ENCODE results near the gene GHR.
A peak's percentile ranks its signal among the peaks of the same experiment; 100 is the strongest.
"Not testable (repeated sequence)": the region's sequence is repeated elsewhere in the genome, so short reads cannot be mapped to it uniquely, and the experiment has no call there.

Gene GHR

DNA sequence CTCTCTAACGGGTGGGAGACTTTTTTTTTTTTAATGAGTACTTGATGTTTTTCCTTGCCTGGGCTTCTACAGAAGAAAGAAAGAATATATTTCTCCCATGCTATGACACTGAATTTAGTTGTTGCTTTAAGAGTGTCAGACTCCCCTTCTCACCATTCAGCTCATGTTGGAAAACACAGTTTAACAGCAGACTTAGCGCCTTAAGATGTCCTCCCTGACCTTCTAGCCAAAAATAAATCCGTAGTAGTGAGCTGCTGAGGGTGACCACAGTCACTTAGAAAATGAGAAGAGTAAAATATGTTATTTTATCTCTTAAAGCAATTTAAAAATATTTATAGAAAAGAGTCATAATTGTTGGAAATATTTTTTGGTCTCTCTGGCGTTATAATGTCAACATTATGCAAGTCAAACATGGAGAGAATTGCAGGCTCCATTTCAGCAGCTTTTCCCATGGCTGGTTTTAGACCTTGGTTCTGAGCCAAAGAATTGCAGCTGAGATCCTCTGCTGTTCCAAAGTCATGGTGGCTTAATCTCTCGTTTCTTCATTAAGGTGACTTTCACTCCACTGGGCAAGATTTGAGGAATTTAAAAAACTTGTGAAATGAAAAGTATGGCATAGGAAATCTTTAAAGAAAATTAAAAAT is 143.5 kb downstream of the GHR start:
- no peak for FAIRE-seq
- no peak for DNase-seq (ENCODE audit: low spot score)

- FAIRE-seq (no peak), DNase-seq (ENCODE audit: low spot score) (no peak)
Measured at GRCh38 chr5:42569325-42569724, 146.1 kb downstream of the GHR start.

DNA sequence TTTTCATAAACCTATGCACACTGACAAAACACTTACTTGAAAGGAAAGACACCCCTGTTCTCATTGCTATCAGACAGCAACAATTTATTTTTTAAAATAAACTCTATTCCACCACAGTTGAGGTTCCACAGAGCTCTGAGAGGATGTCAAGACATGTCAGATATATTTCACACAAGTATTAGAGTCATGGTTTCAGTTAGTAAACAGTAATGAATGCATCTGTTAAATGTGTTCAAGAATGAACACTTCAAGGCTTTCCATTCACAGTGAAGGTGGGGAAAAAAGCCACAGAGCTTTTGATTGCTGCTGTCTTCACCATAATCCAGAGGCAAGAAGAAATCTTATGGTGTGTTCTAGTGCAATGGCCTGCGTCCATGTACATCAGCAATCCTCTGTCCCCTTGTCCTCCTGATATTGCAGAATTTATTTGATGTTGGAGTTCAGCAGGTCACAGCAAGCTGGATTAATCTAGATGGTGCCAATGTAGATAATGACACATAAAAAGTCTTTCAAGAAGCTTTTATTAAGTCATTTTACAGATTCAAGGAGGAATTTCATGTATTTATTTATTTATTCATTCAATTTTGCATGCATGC is 146.8 kb downstream of the GHR start:
- DNase-seq (ENCODE audit: low spot score) (no peak), FAIRE-seq (no peak)

- FAIRE-seq (no peak), DNase-seq (ENCODE audit: low spot score) (no peak)
Measured at GRCh38 chr5:42570966-42571960, 148.0 kb downstream of the GHR start.

DNA sequence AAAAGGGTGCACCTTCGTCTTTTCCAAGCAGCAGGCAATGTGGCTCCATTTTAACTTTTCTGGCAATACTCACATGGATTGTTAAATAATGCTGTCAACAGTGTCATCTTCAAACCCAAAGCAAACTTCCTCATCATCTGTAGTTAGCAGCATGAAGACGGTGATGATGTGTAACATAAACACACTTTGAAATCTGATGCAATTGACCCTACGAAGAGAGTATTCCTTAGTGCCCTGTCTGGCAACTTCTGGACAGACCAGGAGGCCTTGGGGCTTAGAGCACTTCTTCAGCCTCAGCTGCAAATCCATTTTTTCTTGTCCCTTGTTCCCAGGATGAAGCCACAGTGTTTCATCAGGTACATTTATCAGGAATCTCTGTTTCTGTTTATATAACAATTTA is 149.1 kb downstream of the GHR start:
- DNase-seq (ENCODE audit: low spot score) = no peak
- FAIRE-seq = no peak

GRCh38 chr5:42573386-42573785 is 150.1 kb downstream of the GHR start:
- DNase-seq (ENCODE audit: low spot score) = no peak
- no peak for FAIRE-seq

DNA sequence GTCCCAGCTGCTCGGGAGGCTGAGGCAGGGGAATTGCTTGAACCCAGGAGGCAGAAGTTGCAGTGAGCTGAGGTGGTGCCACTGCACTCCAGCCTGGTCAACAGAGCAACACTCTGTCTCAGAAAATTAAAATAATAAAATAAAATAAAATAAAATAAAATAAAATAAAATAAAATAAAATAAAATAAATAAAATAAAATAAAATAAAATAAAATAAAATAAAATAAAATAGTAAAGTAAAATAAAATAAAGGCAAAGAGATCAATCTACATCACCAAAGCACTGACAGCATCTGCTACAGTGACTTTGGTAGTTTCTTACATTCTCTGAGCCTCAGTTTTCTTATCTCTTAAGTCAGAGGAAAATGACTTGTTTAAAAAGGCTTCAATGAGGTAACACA is 152.7 kb downstream of the GHR start:
- DNase-seq (ENCODE audit: low spot score) = not testable (repeated sequence)
- peak; percentile 71 for FAIRE-seq

- DNase-seq (ENCODE audit: low spot score); FAIRE-seq: not testable (repeated sequence)
Measured at GRCh38 chr5:42578901-42579300, 155.7 kb downstream of the GHR start.

DNA sequence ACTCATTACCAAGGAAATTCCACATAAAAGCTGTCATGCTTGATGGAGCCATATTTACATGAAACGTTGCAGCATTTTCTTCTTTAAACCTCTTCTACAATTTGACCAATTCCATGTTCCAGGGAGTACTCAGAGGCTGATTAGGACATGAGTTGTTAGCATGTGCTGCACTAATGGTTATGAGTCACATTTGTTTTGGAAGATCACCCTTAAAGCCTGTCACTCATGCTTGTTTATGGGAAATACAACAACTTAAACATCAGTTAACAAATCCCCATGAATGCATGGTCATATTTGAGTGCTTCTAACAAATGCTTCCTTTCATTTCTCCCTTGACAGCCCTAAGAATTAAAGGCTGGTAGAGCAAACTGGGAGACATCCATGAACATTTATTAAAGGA is 156.1 kb downstream of the GHR start:
- FAIRE-seq = no peak
- DNase-seq (ENCODE audit: low spot score) = no peak

DNA sequence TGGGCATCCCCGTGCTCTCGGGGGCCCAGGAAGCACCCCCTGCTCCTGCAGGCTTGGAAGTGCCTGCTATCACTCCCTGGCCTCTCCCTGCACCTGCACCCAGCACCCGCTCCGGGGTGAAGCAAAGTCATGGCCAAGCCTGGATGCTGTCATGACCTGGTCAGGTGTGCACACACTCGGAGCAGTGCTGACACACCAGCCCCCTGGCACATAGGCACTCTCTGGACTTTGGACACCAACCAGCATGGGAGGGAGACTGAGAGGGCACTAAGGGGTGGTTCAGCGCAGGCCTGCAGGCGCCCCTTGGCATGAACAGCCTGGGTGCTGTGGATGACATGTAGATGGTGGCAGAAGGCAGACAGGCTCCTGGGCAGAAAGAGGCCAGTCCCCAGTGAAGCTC is 158.6 kb downstream of the GHR start:
- no peak for DNase-seq (ENCODE audit: low spot score)
- FAIRE-seq = no peak

GRCh38 chr5:42582723-42583122 is 159.5 kb downstream of the GHR start:
- DNase-seq (ENCODE audit: low spot score) (no peak), FAIRE-seq (no peak)

DNA sequence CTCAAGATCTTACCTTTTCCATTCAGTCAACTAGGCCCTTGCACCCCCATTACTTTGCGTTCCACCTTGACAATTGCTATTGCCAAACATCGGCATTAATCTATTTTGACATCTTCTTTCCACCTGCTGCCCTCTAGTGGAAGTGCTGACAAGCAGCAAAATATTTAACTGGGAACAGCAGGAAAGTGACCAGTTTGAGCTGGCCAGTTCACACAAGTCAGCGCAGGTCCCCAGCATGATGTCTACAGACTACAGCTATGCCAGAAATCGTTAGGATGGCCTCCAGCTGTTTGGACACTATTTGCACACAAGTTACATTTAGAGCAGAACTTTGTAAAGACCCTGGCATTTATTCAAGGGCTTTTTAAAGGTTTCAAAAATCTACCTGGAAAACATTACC is 160.1 kb downstream of the GHR start:
- FAIRE-seq (peak; percentile 18), DNase-seq (ENCODE audit: low spot score) (peak; percentile 48)

- DNase-seq (ENCODE audit: low spot score) (no peak), FAIRE-seq (no peak)
Measured at GRCh38 chr5:42586625-42587024, 163.4 kb downstream of the GHR start.

DNA sequence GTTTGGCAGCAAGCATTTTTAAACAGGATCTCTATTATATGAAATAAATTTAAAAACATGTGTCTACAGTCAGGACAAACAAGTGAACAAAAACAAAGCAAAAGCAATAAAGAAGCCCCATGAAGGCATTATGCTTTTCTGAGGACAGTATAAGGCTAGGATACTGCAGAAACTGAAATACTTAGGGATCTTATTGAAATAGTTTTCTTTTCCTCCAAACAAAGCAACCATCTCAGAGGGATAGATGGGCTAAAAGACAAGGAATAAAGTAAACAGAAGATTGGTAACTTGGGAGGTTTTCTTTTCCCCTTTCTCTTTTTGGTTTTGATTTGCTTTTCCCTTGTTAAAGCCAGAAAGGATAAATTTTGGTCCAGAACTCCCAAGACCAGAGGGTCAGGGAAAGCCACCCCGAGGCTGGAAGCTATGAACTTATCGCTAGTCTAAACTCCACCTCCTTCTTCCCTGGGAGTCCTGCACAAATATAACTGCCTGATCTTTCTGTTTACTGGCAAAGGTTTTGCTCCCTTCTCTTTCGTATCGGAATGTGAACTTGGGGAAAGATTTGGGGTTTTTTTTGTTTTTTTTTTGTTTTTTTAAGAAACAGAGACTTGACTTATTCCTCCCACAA is 164.0 kb downstream of the GHR start:
- FAIRE-seq = no peak
- no peak for DNase-seq (ENCODE audit: low spot score)

DNA sequence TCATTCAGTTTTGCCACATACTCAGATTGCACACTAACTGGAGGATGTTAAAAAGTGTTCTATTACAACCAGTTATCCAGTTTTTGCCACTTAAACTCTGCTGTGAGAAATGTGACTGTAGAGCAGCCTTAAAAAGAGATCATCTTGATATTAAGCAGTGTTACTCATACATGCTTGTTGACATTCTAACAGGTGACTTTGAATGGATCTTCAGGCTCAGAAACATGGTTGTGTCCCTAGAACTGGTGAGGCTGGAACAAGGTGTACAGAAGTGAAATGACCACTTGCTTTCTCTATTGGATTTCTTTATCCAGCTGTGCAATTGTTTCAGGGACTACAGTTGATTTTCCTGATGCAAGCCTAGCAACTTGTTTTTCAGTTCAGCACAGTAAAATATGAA is 167.3 kb downstream of the GHR start:
- no peak for DNase-seq (ENCODE audit: low spot score)
- no peak for FAIRE-seq

DNA sequence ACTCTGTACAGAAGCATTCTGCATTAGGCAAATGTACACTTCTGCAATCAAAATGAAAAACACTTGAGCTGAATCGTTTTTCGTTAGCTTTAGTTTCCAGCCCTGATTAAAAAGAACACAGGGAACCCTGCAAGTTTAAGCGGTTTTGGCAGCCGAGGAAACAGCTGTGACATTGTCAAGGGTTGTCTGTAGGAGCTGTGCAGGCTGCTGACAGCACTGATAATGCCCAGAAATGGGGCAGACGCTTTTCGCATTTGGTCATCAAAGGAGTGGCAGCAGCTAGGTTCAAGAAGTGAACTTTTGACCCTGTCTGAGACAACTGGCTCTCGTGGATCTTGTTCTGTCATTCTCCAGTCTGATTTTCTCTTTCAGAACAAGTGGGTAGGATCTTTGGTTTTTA is 167.8 kb downstream of the GHR start:
- DNase-seq (ENCODE audit: low spot score) (no peak), FAIRE-seq (no peak)

DNA sequence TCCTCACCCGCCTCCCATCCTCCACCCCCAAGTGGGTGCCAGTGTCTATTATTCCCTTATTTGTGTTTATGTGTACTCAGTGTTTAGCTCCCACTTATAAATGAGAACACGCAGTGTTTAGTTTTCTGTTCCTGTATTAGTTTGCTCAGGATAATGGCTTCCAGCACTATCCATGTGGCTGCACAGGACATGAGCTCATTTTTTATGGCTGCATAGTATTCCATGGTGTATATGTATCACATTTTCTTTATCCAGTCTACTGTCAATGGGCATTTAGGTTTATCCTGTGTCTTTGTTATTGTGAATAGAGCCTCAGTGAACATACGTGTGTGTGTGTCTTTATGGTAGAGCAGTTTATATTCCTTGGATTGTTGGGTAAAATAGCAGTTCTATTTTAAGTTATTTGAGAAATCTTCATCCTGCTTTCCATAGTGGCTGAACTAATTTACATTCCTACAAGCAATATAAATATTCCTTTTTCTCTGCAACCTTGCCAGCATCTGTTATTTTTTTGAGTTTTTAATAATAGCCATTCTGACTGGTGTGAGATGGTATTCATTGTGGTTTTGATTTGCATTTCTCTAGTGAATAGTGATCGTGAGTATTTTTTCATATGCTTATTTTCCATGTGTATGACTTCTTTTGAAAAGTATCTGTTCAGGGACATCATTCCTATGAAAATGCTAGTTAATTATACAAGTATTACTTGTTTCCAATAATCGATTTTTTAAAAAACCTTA is 169.3 kb downstream of the GHR start:
- DNase-seq (ENCODE audit: low spot score) (no peak), FAIRE-seq (no peak)

DNA sequence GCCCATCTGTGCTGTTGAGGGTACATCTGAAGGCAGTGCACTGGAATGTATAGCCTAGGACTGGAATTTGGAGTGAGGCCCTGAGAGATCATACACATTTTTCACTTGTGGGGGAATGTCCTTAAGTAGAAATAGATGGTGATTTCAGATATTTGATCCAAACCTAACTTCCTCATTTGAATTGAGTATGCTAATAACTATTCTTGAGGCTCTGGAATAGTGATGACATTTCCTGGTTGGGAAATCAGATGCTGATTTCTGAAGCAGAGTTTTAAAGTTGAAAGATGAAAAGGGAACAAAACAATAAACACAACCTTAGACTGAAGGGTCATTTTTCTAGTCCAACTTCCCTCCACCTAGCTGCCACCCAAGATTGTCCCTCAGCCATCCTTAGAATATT is 170.4 kb downstream of the GHR start:
- FAIRE-seq = no peak

GRCh38 chr5:42595597-42595996 is 172.4 kb downstream of the GHR start:
- no peak for DNase-seq (ENCODE audit: low spot score)
- no peak for FAIRE-seq

More for the DNA sequence above, 170.4 kb downstream of the GHR start:
- no peak for DNase-seq (ENCODE audit: low spot score)

GRCh38 chr5:42596817-42597216 is 173.6 kb downstream of the GHR start:
- FAIRE-seq (no peak), DNase-seq (ENCODE audit: low spot score) (no peak)

DNA sequence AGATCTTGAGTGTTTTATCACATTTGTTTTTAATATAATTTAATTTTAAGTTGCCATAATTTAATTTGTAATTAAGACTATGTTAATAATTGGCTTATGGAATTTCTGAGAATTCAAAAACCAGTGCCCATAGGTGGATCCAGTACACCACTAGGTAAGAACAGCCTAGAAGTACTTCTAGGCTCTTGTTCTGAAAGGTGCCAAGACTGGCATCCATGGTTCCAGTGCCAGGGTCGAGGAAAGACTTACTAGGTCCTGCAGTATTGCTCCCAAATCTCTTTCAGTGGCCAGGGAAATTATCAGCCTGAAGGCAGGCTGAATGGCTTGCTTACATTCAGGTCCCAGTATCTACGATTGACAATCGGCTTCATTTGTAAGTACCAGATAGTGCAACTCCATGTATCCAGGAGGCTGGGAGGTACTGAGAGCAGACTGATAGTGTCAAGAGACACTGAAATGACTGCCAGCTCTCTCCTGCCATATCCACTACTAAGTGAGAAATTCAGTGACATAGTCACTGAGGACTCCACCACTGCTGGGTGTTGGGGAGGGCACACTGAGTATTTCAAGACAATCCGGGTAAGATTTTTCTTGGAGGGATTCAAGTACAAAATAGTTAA is 174.2 kb downstream of the GHR start:
- no peak for DNase-seq (ENCODE audit: low spot score)
- FAIRE-seq = no peak
